Activated CD4-positive, CD25-positive, alpha-beta regulatory T cell treated with anti-CD3 and anti-CD28 coated beads, Interleukin-2, amount 50 U/mL, for 24 hours (primary cell): ENCODE measurements around the gene KRTAP12-4.
"Not testable (repeated sequence)": the region's sequence is repeated elsewhere in the genome, so short reads cannot be mapped to it uniquely, and the experiment has no call there.

ENCODE experiments used
- ATAC-seq, 2 donors: fragments of 150-1000 bp; cut with Tn5 transposase; one replicate each; pipeline ENCODE4 v1.10.0; 2021; ENCODE audit warnings: mild to moderate bottlenecking in 1 of 2, moderate library complexity in 1 of 2

KRTAP12-4 gene

DNA sequence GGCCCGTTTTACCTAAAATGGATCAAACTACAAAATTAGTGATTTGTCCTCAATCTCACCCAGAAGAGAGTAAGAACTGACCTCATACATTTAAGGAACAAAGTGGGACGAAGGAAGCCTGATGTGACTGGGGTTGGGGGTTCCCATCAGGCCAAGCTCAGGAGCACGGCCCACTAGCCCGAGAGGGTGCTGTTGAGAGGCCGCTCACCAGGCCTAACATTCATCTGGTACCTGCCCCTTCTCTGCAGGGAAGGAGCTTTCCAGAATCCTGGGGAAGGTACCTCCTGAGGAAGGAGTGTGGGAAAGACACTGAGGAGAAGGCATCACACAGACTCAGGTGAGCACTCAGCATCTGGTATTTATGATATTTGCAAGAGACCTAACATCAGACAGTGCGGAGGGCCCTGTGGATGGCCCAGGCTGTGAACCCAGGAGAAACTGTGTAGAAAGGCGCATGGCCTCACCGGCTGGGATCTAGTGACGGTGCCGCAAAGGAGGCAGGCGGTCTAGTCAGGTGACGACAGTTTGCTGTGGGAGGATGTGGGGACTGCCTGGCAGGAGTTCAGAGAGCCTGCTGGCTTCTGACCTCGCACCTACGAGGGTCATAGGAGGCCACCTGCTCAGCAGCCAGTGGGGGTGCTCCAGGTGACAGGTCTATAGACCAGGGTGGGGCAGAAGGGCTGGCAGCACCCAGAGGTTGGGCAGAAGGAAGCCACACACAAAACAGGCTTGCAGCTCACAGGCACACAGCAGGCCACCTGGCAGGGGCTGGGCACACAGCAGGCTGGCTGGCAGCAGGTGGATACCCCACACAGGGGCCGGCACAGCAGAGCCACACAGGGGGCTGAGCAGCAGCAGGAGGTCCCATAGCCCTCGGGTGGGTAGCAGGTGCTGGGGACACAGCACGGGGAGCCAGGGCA is 543 bp downstream of the KRTAP12-4 start:
- ATAC-seq: peak in 1 of 2 donors; percentile 17

DNA sequence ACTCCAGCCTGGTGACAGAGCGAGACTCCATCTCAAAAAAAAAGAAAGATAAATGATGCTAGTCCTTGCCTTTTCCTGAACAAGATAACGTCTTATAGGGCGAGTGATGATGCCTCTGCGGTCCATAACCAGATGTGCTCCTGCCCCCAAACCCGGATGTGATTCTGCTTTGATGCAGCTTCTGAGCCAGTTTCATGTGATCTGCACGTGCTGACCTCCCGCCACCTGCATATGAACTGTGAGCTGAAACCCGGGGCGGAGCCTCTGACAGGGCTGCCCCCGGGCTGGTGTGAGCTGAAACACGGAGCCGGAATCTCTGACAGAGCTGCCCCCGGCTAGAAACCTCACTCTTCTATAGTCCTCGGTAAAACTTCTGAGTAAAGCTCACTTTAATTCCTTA is 1.3 kb downstream of the KRTAP12-4 start:
- no peak for ATAC-seq

DNA sequence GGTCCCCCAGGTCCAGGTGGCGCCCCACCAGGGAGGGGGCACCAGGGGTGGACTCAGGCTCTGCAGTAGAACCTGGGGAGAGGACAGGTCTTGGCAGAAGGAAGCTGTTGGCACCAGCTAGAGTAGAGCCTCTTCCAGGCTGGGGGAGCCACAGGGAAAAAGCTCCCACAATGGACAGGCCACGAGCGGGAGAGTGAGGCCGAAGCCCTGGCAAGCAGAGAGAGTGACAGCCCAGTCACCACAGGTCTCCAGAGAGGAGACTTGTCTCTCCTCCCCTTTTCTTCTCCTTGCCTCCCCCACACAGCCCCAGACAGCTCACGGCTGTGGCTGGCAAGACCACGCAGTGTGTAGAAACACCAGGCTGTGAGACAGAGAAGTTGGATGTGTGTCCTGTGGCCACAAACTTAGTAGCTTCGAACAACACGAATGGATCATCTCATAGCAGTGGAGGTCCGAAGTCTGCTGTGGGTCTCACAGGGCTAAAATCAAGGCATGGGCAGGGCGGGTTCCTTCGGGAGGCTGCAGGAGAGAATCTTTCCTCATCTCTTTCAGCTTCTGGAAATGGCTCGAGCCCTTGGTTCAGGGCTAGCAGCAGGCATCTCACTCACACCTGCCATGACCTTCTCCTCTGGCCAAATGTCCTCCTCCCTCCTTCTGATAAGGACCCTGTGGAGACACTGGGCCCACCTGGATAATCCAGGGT is 3.3 kb downstream of the KRTAP12-4 start:
- no peak for ATAC-seq

DNA sequence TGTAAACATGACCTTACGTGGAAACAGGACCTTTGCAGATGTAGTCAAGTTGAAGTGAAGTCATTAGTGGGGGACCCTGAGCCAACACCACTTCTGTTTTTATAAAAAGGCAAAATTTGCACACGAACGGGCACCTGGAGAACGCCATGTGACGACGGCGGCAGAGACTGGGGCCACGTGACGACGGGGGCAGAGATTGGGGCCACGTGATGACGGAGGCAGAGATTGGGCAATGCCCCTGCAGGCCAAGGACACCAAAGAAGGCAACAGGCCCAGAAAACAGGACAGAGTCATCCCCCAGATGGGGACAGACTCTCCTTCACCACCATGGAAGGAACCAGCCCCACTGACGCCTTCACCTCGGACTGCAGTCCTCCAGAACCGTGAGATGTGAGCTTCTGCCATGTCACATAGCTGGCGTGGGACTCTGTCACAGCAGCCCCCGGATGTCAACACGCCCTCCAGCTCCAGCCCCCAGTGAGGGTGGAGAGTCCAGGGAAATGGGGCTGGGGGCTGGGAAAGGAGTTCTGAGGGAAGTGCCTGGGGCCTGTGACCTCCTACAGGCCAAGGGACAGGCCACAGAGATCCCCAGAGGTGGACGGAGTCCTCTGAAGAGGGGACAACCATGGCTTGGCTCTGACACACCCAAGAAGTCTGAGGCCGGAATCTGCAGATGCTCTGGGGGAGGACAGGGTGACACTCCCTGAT is 4.0 kb downstream of the KRTAP12-4 start:
- ATAC-seq: no peak

DNA sequence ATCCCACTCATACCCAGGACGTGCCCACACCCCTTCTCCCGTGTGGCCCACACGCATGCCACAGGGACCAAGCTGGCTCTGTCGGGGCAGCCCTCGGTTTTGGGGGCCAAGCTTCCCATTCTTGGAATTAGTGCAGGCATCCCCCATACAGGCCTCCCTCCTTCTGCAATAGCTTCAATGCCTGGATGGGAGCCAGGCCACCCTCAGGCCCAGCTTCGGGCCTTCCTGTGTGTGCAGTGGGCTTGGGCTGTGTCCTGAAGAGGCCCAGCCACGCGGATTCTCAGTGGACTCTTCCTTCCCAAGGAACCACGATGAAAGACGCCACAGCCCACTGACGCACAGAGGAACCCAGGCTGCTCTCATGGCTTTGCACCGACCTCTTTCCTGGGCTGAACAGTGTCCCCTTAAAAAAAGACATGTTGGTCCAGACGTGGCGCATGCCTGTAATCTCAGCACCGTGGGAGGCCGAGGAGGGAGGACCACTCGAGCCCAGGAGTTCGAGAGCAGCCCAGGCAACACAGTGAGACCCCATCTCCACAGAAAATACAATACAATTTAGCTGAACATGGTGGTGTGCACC is 4.8 kb downstream of the KRTAP12-4 start:
- ATAC-seq: no peak

DNA sequence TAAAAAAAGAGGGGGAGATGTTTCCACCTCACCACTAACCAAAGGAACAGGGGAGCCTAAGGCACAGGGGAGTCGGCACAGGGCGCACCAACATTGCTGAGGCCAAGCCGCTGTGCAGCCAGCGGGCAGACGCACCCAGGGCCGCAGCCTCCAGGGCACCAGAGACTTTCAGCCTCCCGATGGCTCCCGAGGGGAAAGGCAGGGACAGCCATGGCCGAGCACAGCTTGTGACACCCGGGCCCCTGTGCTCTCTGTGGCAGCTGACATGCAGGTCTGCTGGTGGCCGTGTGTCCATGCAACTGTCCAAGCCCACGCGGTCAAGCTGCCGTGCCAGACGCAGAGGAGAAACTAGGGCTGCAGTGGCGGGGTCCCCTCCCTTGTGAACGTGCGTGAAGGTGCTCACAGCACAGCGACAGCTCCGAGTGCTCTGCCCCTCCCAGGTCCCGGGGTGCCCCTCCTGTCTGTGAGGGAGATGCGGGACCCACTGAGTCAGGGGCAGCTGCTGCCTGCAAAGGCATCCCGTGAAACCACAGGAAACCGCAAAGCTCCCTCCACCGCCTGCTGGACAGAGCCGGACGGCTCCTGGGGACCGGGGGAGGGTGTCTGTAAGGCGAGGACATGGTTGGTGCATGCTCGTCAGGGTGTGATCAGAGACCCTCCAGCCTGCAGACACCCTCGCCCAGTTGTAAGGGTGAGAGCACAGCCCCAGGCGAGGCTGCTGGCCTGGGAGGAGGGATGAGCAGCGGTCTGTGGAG is 5.7 kb downstream of the KRTAP12-4 start:
- ATAC-seq: no peak

DNA sequence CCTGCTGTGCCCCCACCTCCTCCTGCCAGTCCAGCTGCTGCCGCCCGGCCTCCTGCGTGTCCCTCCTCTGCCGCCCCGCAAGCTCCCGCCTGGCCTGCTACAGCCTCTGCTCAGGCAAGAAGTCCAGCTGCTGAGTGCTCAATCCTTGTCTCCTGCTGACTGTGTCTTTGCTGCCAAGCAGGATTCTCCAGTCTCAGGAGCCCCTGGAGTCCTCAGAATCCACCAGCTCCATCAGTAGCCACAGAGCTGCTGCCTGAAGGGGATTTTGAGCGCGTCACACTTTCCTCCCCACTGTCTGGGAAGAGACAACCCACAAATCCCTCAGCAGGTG is 7.3 kb downstream of the KRTAP12-4 start:
- no peak for ATAC-seq

DNA sequence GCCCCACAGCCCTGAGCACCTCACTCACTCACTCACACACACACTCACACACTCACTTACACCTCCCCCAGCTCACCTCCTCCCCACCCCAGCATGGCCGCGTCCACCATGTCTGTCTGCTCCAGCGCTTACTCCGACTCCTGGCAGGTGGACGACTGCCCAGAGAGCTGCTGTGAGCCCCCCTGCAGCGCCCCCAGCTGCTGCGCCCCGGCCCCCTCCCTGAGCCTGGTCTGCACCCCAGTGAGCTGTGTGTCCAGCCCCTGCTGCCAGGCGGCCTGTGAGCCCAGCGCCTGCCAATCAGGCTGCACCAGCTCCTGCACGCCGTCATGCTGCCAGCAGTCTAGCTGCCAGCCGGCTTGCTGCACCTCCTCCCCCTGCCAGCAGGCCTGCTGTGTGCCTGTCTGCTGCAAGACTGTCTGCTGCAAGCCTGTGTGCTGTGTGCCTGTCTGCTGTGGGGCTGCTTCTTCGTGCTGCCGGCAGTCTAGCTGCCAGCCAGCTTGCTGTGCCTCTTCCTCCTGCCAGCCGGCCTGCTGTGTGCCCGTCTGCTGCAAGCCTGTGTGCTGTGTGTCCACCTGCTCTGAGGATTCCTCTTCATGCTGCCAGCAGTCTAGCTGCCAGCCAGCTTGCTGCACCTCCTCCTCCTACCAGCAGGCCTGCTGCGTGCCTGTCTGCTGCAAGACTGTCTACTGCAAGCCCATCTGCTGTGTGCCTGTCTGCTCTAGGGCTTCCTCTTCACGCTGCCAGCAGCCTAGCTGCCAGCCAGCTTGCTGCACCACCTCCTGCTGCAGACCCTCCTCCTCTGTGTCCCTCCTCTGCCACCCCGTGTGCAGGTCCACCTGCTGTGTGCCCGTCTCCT is 7.9 kb downstream of the KRTAP12-4 start, which contains the start of gene KRTAP10-11:
KRTAP10-11 (plus strand) TSS at position 49 of the 856 bp plus-strand sequence; CDS start at position 94, 45 bp downstream.
- not testable (repeated sequence) for ATAC-seq

DNA sequence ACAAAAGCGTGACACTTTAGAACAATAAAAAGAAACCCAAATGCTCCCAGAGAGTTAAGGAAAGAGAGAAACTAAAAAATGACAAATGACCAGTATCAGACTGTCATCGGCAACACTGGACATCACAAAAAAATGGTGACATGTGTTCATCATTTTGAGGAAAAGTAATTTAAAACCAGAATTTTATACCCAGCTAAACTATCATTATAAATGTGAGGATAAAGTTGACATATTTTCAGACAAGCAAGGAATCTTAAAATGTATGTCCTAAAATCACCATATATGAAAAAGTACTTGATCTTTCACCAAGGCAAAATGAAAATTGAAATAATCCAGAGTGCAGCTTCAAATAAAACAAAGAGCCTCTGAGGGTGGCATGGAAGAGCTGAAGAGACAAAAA is 9.6 kb downstream of the KRTAP12-4 start:
- no peak for ATAC-seq

DNA sequence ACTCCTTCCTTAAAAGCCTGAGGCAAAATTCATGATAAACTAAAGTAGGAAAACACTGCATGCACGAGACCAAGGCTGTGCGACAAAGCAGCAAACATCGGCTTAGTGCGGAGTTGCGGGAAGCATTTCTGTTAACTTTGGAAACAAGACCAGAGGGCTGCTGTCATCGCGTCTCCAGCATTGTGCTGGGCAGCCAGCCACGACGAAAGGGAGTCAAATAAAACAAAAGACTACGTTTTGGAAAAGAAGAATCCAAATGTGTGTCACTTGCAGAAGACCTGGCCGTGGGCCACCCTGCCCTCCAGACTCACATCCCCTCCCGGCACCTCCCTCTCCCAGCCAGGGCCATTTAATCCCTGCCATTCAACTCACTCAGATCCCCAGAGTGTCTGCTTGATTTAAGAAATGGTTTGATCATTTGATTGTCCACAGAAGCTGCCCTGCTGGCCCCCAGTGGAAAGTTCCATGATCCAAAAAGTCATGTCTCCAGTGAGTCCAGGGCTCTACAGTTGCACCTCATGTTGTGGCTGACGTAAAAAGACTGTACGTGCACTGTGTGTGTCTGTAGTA is 10.6 kb downstream of the KRTAP12-4 start:
- ATAC-seq: no peak

DNA sequence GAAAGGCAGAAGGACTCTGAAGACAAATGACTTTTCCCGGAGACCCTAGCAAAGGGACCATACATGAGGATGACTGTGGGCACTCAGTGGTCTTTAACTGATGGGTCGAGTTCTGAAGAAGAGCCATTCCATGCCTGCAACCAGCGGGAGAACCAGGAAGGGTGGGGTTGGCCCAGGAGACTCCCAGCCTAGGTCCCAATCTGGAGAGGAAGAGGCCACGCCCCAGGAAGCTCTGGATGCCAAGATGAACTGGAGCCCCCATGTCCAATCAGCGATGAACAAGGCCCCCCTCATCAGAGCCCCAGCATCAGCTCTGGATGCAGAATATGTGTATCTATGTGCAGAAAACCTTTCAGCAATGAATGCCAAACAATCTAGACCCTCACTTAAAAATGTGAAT is 13.7 kb downstream of the KRTAP12-4 start:
- no peak for ATAC-seq

DNA sequence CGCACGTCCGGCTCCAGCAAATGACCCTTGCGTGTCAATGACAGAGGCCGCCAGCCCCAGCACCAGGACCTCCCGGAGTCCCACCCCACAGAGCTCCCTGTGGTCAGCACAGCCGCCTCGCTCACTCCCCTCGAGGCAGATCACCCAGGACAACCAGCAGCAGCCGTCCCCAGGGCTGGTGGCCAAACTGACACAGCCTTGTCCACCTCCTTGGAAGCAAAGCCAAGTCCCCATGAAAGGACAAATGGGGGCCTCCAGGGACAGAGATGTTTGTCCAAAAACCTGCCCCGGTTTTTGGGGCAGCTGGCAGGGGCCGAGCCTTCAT is 15.2 kb downstream of the KRTAP12-4 start:
- no peak for ATAC-seq

DNA sequence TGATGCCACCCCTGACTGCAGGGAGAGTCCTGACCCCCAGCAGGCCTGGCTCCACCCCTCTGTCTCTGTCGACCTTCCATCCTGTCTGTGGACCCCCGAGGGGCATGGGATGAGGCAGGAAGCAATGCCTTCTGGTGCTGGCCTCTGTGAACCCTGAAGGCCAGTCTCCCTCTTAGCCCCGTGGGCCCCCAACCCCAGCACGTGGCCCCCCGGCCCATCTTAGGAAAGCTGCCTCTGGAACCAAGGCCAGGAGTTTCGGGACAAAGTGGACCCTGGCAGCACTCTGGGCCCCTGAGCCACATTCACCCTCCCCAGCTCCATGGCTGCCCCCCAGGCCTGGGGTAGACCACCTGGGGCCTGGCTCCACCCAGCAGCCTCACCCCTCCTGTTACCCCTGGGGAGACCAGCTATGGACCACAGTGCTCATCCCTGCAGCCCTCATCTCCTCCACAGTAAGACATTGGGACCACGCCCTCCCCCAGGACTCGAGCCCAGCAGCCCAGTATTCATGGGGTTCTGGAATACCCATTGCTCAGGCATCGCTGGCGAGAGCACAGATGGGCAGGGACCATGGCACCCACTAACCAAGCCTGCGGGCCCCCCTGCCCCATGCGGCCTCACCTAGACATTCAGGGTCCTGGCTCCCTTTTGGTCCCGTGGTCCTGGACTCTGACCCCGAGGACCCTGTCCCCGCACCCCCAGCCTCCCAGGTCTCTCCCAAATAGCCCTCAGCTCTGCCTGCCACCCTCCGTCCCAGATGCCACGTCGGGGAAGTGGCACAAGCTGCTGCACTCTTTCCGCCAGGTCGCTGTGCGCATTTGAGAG is 15.7 kb downstream of the KRTAP12-4 start:
- not testable (repeated sequence) for ATAC-seq

DNA sequence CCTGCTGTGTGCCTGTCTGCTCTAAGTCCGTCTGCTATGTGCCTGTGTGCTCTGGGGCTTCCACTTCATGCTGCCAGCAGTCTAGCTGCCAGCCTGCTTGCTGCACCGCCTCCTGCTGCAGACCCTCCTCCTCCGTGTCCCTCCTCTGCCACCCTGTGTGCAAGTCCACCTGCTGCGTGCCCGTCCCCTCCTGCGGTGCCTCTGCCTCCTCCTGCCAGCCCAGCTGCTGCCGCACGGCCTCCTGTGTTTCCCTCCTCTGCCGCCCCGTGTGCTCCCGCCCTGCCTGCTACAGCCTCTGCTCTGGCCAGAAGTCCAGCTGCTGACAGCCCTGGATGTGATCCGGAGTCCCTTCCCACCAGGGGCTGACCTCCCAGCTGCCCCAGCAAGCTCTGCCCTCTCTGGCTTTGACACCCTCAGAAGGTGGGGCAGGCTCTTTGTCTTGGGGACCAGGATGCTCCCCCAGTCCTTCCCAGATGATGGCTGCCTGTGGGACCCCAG is 16.6 kb downstream of the KRTAP12-4 start:
- not testable (repeated sequence) for ATAC-seq

DNA sequence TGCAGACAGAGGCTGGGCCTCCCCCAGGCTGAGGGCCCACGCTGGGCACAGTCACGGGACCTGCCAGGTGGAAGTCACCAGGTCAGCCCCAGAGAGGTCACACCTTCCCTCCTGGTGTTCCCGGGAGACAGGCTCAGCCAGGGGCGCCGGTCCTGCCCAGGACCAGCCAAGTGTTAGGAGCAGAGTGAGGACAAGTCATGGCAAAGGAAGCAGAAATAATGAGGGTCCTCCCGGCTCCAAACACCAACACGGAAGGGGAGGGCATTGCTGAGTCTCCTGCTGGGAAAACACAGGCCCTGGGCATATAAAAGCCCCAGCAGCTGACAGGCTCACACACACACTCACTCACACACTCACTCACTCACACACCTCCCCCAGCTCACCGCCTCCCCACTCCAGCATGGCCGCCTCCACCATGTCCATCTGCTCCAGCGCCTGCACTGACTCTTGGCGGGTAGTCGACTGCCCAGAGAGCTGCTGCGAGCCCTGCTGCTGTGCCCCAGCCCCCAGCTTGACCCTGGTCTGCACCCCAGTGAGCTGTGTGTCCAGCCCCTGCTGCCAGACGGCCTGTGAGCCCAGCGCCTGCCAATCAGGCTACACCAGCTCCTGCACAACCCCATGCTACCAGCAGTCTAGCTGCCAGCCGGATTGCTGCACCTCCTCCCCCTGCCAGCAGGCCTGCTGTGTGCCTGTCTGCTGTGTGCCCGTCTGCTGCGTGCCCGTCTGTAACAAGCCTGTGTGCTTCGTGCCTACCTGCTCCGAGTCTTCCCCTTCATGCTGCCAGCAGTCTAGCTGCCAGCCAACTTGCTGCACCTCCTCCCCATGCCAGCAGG is 17.2 kb downstream of the KRTAP12-4 start, which contains the start of gene KRTAP10-10:
KRTAP10-10 (plus strand) TSS at position 339 of the 833 bp plus-strand sequence; CDS start at position 401, 62 bp downstream.
- no peak for ATAC-seq

DNA sequence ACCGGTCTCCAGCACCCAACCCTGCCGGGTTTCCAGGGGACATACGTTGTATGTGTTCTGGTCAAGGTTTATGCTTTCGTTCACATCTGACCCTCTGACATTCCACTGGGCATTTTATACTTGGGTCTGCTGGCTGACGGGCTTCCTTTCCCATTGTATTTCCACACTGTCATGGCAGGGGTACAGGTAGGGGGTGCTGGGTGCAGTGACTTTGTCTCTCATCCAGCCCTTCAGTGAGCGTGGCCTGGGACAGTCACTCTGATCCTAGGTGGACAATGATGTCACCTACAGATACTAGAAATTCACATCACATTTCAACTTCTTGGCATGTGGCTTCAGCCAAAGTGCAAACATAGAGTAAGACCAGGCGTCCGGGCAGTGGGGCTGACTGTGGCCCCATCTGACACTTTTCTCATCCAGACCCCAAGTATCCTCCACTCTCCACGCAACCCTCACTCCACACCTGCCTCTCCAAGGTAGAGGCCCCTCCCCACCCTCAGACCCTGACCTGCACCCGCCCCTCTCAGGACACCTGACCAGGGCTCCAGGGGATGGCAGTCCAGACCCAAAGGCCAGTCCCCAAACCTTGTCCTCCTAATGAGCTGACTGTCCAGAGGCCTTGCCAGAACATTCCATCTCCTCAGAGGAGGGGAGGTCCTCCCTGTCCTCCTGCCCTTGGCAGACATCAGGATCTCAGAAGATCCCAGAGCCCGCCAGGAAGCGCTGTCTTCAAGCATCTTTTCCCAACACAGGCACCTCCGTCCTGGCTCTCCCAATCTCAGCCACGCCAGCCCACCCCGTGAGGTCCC is 18.0 kb downstream of the KRTAP12-4 start:
- no peak for ATAC-seq

DNA sequence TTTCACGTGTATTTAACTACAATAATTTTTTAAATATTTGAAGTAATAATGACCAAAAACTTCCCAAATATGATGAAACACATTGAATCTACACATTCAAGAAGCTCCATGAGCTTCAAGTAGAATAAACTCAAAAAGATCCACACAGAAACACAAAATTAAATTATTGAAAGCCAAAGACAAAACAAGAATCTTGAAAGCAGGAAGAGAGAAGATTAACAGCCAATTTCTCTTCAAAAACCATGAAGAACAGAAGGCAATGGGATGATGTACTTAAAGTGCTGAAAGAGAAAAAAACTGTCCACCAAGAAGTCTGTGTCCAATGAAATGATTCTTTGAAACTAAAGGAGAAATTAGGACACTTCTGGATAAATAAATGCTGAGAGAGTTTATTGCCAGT is 22.4 kb downstream of the KRTAP12-4 start:
- no peak for ATAC-seq

DNA sequence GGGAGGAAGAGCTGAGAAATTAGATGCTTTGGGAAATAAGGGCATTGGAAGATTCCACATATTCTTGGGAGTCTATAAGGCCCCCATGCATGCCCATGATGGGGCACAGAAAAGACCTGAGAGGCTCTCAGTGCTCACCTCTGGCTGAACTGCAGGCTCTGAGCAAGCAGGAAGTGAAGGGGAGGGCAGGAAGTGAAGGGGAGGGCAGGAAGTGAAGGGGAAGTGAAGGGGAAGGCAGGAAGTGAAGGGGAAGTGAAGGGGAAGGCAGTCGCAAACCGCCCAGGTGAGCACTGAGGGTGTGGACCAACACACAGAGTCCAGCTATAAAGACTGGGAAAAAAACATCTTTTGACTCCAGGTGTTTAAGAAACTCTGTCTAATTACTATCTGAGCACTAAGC is 24.0 kb downstream of the KRTAP12-4 start:
- no peak for ATAC-seq
